IPS-18a (cell line): Measurements from ENCODE around the gene HHLA2.

Experiments
- H3K27ac ChIP-seq: one replicate; pipeline ENCODE4 v1.5.1; 2013; ENCODE audit warnings: low read length
- H3K27me3 ChIP-seq: one replicate; pipeline ENCODE4 v1.6.1; 2013; ENCODE audit warnings: mild to moderate bottlenecking, low read length; ENCODE audit not compliant: control insufficient read depth, insufficient read depth
- H3K36me3 ChIP-seq: one replicate; pipeline ENCODE4 v1.6.1; 2013; ENCODE audit warnings: low read depth, low read length; ENCODE audit not compliant: control insufficient read depth
- H3K4me1 ChIP-seq: one replicate; pipeline ENCODE4 v1.6.1; 2013; ENCODE audit warnings: low read depth, low read length; ENCODE audit not compliant: control insufficient read depth
- H3K4me3 ChIP-seq: one replicate; pipeline ENCODE4 v1.5.1; 2013; ENCODE audit warnings: low read length
- H3K9ac ChIP-seq: one replicate; pipeline ENCODE4 v1.6.1; 2013; ENCODE audit warnings: mild to moderate bottlenecking, low read length, moderate library complexity
- H3K9me3 ChIP-seq: one replicate; pipeline ENCODE4 v1.6.1; 2013; ENCODE audit warnings: low read depth, low read length; ENCODE audit not compliant: control insufficient read depth

HHLA2 gene

DNA sequence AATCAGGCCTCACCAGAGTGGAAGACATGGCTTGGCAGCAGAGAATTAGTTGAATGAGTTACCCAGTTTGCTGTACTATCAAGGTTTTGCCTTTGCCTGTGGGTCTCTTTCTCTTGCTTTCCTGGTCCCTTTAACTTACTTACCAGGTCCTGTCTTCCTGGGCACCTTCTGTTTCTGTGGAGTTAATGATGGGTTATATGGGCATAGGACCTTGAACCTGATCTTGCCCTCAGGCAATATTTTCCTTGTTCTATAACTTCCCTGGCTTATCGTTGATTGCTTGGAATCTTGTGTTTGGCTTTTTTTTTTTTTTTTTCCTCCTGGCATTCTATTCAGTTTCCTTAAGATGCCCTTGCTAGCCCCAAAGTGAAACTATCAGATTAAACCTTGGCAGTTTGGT, 106.8 kb downstream of the HHLA2 start:
- Histone ChIP-seq H3K9me3 (peaks cover 2% of the 10 kb centered on the region), H3K36me3 (no peaks in the 10 kb centered on the region), H3K9ac (no peak overlapping the region), H3K4me3 (no peak overlapping the region), H3K27me3 (no peaks in the 10 kb centered on the region), H3K27ac (no peak overlapping the region), H3K4me1 (peaks cover 4% of the 10 kb centered on the region)

DNA sequence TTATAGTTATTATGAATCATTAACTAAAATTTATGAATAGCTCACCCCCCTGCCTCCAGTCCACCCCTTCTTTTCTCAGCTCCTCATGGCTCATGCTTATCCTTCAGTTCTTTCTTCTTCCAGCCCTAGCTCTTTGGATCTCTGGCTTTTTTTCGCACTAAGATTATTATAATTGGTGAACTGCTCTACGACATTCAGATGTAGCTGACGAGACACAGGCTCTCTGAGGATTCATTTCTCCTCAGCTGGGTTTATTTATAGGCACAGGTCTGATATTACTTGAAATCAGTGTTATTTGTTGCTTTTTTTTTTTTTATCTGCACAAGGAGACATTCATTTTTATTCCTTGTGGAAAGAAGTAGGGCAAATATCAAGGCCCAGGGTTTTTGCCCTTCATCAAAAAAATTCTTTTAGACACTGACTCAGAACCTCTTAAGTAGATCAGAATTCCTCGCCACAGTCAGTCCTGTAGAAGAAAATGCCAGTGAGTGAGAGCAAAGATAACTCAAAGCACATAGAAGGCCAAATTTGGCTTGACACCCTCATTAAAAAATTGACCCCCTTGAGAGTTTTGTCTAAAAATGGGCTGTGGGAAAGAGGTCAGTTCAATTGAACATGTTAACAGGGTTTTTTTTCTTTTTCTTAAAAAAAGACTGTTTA, 107.5 kb downstream of the HHLA2 start:
- Histone ChIP-seq H3K27me3 (no peaks in the 10 kb centered on the region), H3K4me3 (no peak overlapping the region), H3K9me3 (peaks cover 2% of the 10 kb centered on the region), H3K4me1 (peaks cover 4% of the 10 kb centered on the region), H3K9ac (no peak overlapping the region), H3K36me3 (no peaks in the 10 kb centered on the region), H3K27ac (no peak overlapping the region)

DNA sequence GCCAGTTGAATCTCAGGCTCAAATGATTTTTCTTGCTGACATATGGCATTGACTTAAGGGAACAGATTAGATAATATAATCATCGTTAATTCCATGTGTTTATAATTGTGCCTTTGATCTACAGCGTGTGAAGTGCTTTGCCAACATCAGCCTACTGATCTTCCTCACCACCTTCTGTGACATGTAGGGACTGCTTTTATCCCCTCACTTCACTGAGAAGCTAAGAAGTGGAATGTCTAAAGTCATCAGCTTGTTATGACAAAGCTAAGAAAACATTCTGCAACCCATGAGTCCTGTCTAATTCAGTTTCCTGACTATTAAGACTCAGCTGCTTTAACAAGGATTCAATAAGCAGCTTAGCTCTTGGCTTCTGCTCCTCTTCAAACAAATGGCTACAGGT, 108.0 kb downstream of the HHLA2 start:
- H3K4me3 ChIP-seq = no peak overlapping the region
- H3K27me3 ChIP-seq = no peaks in the 10 kb centered on the region
- no peak overlapping the region for H3K27ac ChIP-seq
- H3K9ac ChIP-seq = no peak overlapping the region
- H3K36me3 ChIP-seq = no peaks in the 10 kb centered on the region
- peaks cover 2% of the 10 kb centered on the region for H3K9me3 ChIP-seq
- H3K4me1 ChIP-seq = peaks cover 4% of the 10 kb centered on the region

DNA sequence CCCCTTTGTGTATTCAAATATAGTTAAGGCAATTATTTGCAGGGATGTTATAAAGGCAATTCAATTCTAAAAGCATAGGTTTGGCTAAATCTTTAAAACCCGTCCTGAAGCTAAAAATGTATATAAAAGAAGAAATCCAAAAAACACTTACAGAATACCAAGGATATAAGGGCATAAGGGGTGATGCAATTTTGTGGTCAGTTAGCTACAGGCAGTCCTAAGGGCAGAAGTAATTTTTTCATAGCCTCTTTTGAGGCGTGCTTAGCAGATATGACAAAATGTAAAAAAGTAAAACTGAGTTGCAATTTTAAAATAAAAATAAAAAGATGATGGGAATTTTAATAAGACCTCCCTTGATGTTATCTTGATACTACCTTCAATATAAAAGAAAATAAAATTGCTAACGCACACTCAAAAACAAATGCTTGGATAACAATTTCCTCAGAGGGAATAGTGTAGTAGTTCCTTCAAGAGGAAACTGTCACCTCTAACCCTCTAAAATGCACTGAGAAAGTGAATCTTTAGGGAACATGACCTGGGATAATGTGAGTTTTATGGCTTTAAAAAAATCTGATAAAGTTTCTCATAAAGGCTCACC, 109.8 kb downstream of the HHLA2 start:
- no peak overlapping the region for H3K4me3 ChIP-seq
- H3K9ac ChIP-seq = no peak overlapping the region
- peaks cover 4% of the 10 kb centered on the region for H3K4me1 ChIP-seq
- no peaks in the 10 kb centered on the region for H3K9me3 ChIP-seq
- H3K36me3 ChIP-seq = no peaks in the 10 kb centered on the region
- no peak overlapping the region for H3K27ac ChIP-seq
- H3K27me3 ChIP-seq = no peaks in the 10 kb centered on the region

DNA sequence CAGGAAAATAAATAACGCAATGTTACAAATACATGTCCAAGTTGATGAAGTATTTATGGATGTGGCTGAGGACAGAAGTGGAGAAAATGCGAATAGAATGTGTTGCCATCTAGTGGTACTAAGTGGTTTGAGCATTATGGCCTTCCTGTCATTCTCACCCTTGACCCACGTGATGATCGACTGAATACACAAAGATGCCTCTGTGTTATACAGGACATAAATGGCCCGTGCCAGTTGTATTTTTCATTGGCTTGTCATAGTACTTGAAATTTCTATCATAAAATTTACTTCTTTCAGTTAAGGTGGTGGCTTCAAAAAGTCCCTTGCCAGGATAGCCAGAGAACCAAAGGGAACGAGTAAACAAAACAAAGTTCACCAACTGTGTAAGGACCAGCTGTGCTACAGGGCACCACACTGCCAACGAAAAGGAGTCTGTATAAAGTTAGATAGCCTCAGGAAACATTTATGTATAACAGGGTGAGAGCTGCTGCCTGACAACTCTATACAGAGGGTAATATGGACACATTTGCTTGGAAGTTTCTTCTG, 110.4 kb downstream of the HHLA2 start:
- Histone ChIP-seq H3K27me3 (no peaks in the 10 kb centered on the region), H3K9me3 (no peaks in the 10 kb centered on the region), H3K4me1 (peaks cover 4% of the 10 kb centered on the region), H3K4me3 (no peak overlapping the region), H3K36me3 (no peaks in the 10 kb centered on the region), H3K9ac (no peak overlapping the region), H3K27ac (no peak overlapping the region)

DNA sequence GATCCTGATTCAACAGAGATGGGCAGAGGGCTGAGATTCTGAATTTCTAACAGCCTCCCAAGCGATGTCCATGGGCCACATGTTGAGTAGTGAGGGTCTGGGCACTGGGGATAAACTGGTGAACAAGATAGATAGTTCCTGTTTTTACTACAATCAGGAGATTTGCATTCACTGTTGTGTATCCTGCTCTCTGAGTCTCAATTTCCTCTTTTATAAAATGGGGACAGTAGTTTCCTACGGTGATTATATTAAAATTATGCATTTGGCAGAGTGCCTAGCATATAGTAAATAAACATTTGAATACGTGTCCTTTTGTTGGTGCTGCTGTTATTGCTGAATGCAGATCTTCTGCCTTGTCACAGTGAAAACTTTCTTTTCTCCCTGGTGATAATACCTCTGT, 111.5 kb downstream of the HHLA2 start:
- Histone ChIP-seq H3K27me3 (no peaks in the 10 kb centered on the region), H3K4me3 (no peak overlapping the region), H3K27ac (no peak overlapping the region), H3K4me1 (peaks cover 4% of the 10 kb centered on the region), H3K36me3 (no peaks in the 10 kb centered on the region), H3K9me3 (no peaks in the 10 kb centered on the region), H3K9ac (no peak overlapping the region)

DNA sequence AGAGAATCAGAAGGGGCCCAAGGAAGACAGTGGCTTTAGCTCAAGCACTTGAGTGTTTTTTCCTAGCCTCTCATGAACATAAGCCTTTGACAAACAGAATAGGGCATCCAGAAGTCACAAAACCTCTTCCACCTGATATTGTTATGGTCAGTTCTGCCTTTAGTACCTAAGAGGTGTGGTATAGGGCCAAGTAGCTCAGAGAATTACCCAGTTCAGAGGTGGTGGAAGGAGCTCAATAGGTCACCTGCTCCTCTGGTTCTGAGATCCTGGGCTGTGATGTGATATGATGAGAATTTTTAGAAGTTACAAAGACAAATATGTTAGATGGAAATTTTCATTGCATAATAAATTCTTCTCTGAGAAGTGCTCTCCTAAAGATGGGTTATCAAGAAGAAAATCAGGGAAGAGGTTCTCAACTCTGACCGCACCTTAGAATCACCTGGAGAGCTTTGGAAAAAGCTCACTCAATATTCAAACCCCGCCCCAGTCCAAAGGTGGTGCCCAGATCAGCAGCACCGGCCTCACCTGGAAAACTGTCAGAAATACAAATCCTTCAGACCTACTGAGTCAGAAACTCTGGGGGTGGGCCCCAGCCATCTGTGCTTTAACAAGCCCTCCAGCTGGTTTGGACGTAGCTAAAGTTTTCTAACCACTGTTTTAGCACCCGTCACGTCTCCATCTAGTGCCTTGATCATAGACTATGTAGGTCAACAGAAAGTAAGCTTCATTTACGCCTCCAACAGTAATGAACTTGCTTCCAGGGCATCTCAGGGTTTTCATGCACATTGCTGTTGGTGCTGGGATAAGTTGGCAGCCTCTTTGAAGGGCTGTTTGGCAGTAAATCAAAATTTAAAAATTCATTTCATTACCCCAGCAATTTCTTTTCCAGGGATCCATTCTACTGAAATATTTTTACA, 112.8 kb downstream of the HHLA2 start:
- Histone ChIP-seq H3K36me3 (no peaks in the 10 kb centered on the region), H3K27ac (no peak overlapping the region), H3K9me3 (no peaks in the 10 kb centered on the region), H3K27me3 (no peaks in the 10 kb centered on the region), H3K9ac (no peak overlapping the region), H3K4me3 (no peak overlapping the region), H3K4me1 (peaks cover 4% of the 10 kb centered on the region)

DNA sequence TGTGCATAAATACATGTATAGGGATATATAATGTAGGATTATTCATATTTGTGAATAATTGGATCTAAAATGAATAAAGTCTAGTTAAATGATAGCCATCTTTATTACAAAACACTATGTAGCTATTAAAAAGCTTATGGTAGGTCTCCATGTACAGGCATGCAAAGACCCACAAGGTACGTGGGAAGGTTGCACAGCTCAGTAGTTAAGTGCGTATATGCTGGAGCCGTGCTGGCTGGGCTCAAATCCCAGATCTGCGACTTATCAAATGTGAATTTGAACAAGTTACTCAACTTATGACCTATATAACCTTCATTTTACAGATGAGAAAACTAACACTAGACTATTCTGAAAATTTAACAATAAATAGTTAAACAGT, 113.4 kb downstream of the HHLA2 start:
- Histone ChIP-seq H3K9me3 (no peaks in the 10 kb centered on the region), H3K9ac (no peak overlapping the region), H3K4me3 (no peak overlapping the region), H3K4me1 (peaks cover 4% of the 10 kb centered on the region), H3K27ac (no peak overlapping the region), H3K36me3 (no peaks in the 10 kb centered on the region), H3K27me3 (no peaks in the 10 kb centered on the region)

DNA sequence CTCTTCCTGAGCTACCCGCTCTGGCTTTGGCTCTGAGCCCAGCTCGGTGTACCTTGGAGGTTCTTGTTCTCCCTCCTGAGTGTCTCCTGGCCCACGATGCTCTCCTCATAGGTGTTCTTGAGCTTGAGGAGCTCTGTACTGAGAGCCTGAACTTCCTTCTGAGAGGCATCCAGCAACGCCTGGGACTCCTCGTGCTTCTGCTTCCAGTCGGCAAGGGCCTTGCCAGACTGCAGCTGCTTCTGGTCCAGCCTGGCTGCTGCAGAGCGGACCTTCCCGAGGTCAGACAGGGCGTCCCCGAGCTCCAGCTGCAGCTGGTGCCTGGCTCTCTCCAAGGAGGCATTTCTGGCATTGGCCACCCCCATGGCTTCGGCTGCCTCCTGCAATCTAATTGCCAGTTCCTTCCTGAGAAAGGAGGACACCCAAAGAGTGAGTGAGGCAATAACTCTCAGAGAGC, 114.2 kb downstream of the HHLA2 start:
- H3K36me3 ChIP-seq = no peaks in the 10 kb centered on the region
- H3K9me3 ChIP-seq = no peaks in the 10 kb centered on the region
- H3K4me3 ChIP-seq = no peak overlapping the region
- no peak overlapping the region for H3K9ac ChIP-seq
- no peak overlapping the region for H3K27ac ChIP-seq
- no peaks in the 10 kb centered on the region for H3K27me3 ChIP-seq
- peaks cover 4% of the 10 kb centered on the region for H3K4me1 ChIP-seq

DNA sequence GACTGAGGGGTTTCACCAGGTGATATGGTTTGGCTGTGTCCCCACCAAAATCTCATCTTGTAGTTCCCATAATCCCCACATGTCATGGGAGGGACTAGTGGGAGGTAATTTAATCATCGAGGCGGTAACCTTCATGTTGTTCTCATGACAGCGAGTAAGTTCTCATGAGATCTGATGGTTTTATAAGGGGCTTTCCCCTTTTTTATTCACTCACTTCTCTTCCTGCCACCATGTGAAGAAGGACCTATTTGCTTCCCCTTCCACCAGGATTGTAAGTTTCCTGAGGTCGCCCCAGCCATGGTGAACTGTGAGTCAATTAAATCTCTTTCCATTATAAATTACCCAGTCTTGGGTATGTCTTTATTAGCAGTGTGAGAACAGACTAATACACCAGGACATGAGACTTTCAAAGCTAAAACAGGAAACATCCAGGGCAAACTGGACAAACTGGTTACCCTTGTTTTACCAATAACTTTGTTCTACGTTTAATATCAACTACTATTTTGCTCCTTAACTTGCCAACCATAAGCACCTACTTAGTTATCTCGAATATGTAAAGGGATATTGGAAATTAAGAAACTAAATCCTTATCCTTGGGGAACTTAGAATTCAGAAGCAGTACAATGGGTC, 115.9 kb downstream of the HHLA2 start:
- no peaks in the 10 kb centered on the region for H3K36me3 ChIP-seq
- no peaks in the 10 kb centered on the region for H3K9me3 ChIP-seq
- H3K4me1 ChIP-seq = peaks cover 3% of the 10 kb centered on the region
- H3K27me3 ChIP-seq = no peaks in the 10 kb centered on the region
- H3K4me3 ChIP-seq = no peak overlapping the region
- H3K9ac ChIP-seq = no peak overlapping the region
- H3K27ac ChIP-seq = no peak overlapping the region

DNA sequence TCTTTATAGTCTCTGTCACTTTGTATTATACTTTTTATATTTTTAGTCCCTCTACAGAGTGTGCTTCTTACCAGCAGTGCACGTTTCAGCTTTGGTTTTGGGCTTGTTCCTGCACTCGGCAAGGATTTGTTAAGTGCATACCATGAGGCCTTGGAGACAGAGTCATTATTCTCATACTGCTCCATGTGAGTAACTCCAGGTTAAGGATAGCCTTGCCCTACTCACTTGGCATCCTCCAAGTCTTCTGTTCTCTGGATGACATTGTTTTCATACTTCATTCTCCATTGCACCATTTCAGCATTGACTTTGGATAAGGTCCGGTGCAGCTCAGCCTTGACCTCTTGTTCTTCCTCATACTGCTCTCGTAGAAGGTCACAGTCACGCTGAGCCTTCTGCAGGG, 117.7 kb downstream of the HHLA2 start:
- Histone ChIP-seq H3K27ac (no peak overlapping the region), H3K9me3 (no peaks in the 10 kb centered on the region), H3K27me3 (no peaks in the 10 kb centered on the region)

More for the DNA sequence above, 117.7 kb downstream of the HHLA2 start:
- Histone ChIP-seq H3K4me1 (no peaks in the 10 kb centered on the region), H3K36me3 (no peaks in the 10 kb centered on the region), H3K9ac (no peak overlapping the region), H3K4me3 (no peak overlapping the region)
